SU-DHL-6 (cell line): Measurements from ENCODE around the gene RBX1.

Experiments
- H2AFZ ChIP-seq: fragments of 200-600 bp; sonication (generic); 2 replicates; pipeline ENCODE4 v1.6.1; 2014; ENCODE audit warnings: low read depth, mild to moderate bottlenecking, moderate library complexity, mixed read lengths, antibody characterized with exemption, low read length; ENCODE audit not compliant: severe bottlenecking
- H3F3A ChIP-seq: fragments of 200-600 bp; shearing (Covaris generic); 2 replicates; pipeline ENCODE4 v1.6.0; 2016; ENCODE audit warnings: antibody characterized with exemption, mild to moderate bottlenecking; ENCODE audit not compliant: insufficient read depth
- H3K27ac ChIP-seq: fragments of 200-600 bp; sonication (generic); 2 replicates; pipeline ENCODE4 v1.5.1; 2016; ENCODE audit warnings: low read depth, mild to moderate bottlenecking, low read length, moderate library complexity, mixed read lengths
- H3K27me3 ChIP-seq: fragments of 200-600 bp; sonication (generic), shearing (Covaris generic); 2 replicates; pipeline ENCODE4 v1.6.0; 2014; ENCODE audit warnings: mild to moderate bottlenecking, low read length
- H3K36me3 ChIP-seq: fragments of 200-600 bp; sonication (generic); 2 replicates; pipeline ENCODE4 v1.6.1; 2014; ENCODE audit warnings: mild to moderate bottlenecking, low read length, mixed read lengths
- H3K4me2 ChIP-seq: fragments of 300-600, 200-600 bp; shearing (Covaris generic), sonication (generic); 2 replicates; pipeline ENCODE4 v1.6.0; 2014; ENCODE audit warnings: low read length, low read depth, mild to moderate bottlenecking; ENCODE audit not compliant: poor library complexity, severe bottlenecking
- H3K4me3 ChIP-seq: fragments of 200-600 bp; sonication (generic); 2 replicates; pipeline ENCODE4 v1.5.1; 2014; ENCODE audit warnings: antibody characterized with exemption, low read length, mild to moderate bottlenecking, mixed read lengths; ENCODE audit not compliant: insufficient read depth, poor library complexity, severe bottlenecking
- H3K79me2 ChIP-seq: fragments of 200-600 bp; sonication (generic); 2 replicates; pipeline ENCODE4 v1.6.1; 2014; ENCODE audit warnings: mild to moderate bottlenecking, low read length, moderate library complexity; ENCODE audit not compliant: insufficient read depth
- H3K9ac ChIP-seq: fragments of 200-600 bp; sonication (generic); 2 replicates; pipeline ENCODE4 v1.7.0; 2014; ENCODE audit warnings: mild to moderate bottlenecking, low read length
- H3K9me2 ChIP-seq: fragments of 200-600 bp; sonication (generic); replicated peaks from 2 replicates; pipeline ENCODE4 v1.6.1; 2014; ENCODE audit warnings: low read length; ENCODE audit not compliant: insufficient read depth
- H3K9me3 ChIP-seq: fragments of 200-600 bp; sonication (generic); 2 replicates; pipeline ENCODE4 v1.6.1; 2014; ENCODE audit warnings: low read length, mixed read lengths; ENCODE audit not compliant: insufficient read depth
- H4K20me1 ChIP-seq: fragments of 200-600 bp; sonication (generic); 2 replicates; pipeline ENCODE4 v1.6.1; 2014; ENCODE audit warnings: low read depth, mild to moderate bottlenecking, antibody characterized with exemption, low read length, moderate library complexity, mixed read lengths
- CTCF ChIP-seq: fragments of 200-600 bp; sonication (generic); IDR thresholded peaks from one replicate; pipeline ENCODE4 v1.5.1; 2017; ENCODE audit warnings: antibody characterized with exemption, mild to moderate bottlenecking, low read length, moderate library complexity; ENCODE audit not compliant: insufficient read depth, poor library complexity, severe bottlenecking
- EZH2phosphoT487 ChIP-seq: fragments of 200-600 bp; sonication (generic), shearing (Covaris generic); conservative IDR thresholded peaks from 2 replicates; pipeline ENCODE4 v1.6.1; 2018; ENCODE audit warnings: mild to moderate bottlenecking, antibody characterized with exemption, low read length, moderate library complexity, mixed read lengths

The RBX1 gene

DNA sequence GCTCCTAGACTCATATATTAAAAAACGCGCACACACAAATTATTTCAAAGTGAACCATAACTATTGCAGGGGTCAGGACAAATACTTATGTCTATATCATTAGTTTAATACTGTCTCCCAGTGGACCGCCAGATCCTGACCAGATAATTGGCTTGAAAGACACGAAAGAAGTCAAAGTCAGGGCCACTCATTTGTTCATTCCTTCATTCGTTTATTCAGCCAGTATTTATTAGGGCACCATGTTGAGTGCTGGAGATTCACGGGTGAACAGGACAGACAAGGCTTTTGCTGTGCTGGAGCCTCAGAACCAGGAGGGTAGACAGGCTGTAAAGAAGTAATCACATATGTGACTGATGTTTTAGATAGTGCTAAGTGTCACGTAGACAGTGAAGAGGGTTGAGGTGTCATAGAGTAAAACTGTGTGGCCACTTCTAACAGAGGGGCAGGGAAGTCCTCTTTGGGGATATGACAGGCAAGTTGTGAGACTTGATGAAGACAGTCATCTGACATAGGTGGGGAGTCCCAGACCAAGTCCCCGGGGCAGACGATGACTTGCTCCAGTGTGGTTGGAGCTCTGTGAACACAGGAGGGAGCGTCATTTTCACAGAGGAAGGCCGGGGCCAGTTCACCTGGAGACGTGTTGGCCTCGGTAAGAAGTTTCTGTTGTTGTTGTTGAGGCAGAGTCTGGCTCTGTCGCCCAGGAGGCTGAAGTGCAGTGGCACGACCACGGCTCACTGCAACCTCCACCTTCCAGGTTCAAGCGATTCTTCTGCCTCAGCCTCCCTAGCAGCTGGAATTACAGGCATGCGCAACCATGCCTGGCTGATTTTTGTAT lies 25.9 kb downstream of the RBX1 start:
- H4K20me1 ChIP-seq, result no peaks in the 10 kb centered on the region
- peaks cover 4% of the 10 kb centered on the region; the same call in 1 of the 2 replicates for H3F3A ChIP-seq
- no peaks in the 10 kb centered on the region for H3K9me3 ChIP-seq
- no peak overlapping the region for H3K4me3 ChIP-seq
- no peak overlapping the region for H2AFZ ChIP-seq
- H3K4me2 ChIP-seq, result no peak overlapping the region
- no peak overlapping the region for H3K9ac ChIP-seq
- H3K79me2 ChIP-seq, result no peaks in the 10 kb centered on the region
- no peaks in the 10 kb centered on the region for H3K27me3 ChIP-seq
- no peaks in the 10 kb centered on the region for H3K36me3 ChIP-seq
- H3K27ac ChIP-seq, result no peak overlapping the region
- TF ChIP-seq EZH2phosphoT487, result no peak
- no peak for TF ChIP-seq CTCF
- H3K9me2 ChIP-seq, result no peaks in the 10 kb centered on the region

GRCh38 chr22:40979198-40979597 lies 28.0 kb downstream of the RBX1 start:
- H3F3A ChIP-seq, result no peaks in the 10 kb centered on the region
- no peaks in the 10 kb centered on the region for H3K9me2 ChIP-seq
- no peaks in the 10 kb centered on the region for H3K79me2 ChIP-seq
- H3K27ac ChIP-seq, result no peak overlapping the region
- no peaks in the 10 kb centered on the region for H3K27me3 ChIP-seq
- H3K4me2 ChIP-seq, result no peak overlapping the region
- H3K36me3 ChIP-seq, result no peaks in the 10 kb centered on the region
- no peak overlapping the region for H2AFZ ChIP-seq
- no peak for TF ChIP-seq CTCF
- no peak for TF ChIP-seq EZH2phosphoT487
- H3K9me3 ChIP-seq, result no peaks in the 10 kb centered on the region
- H3K4me3 ChIP-seq, result no peak overlapping the region
- no peaks in the 10 kb centered on the region for H4K20me1 ChIP-seq
- no peak overlapping the region for H3K9ac ChIP-seq

GRCh38 chr22:40979871-40980270 lies 28.7 kb downstream of the RBX1 start:
- Histone ChIP-seq H3F3A (no peaks in the 10 kb centered on the region), H3K79me2 (no peaks in the 10 kb centered on the region), H3K9ac (no peak overlapping the region), H3K4me3 (no peak overlapping the region), H3K9me3 (no peaks in the 10 kb centered on the region), H3K36me3 (no peaks in the 10 kb centered on the region), H3K27ac (no peak overlapping the region), H3K9me2 (no peaks in the 10 kb centered on the region), H3K27me3 (no peaks in the 10 kb centered on the region), H2AFZ (no peak overlapping the region), H3K4me2 (no peak overlapping the region), H4K20me1 (no peaks in the 10 kb centered on the region)
- TF ChIP-seq EZH2phosphoT487 (no peak), CTCF (no peak)
